ENCODE data around the gene SORL1.

SORL1 gene

DNA sequence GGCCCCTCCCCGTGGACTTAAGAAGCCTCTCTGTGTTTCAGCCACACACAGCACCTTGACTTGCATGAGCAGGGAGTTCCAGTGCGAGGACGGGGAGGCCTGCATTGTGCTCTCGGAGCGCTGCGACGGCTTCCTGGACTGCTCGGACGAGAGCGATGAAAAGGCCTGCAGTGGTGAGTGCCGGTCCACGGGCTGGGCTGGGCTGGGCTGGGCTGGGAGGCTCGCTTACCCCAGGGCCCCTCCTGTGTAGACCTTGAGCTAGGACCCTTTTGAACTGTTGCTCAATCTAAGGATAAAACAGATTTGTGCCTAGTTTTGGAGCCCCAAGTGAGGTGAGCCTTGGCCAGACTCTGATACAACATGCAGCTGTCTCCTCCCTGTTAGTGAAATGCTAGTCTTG lies 152.0 kb downstream of the SORL1 start:
- TF ChIP-seq, protein P1, sequence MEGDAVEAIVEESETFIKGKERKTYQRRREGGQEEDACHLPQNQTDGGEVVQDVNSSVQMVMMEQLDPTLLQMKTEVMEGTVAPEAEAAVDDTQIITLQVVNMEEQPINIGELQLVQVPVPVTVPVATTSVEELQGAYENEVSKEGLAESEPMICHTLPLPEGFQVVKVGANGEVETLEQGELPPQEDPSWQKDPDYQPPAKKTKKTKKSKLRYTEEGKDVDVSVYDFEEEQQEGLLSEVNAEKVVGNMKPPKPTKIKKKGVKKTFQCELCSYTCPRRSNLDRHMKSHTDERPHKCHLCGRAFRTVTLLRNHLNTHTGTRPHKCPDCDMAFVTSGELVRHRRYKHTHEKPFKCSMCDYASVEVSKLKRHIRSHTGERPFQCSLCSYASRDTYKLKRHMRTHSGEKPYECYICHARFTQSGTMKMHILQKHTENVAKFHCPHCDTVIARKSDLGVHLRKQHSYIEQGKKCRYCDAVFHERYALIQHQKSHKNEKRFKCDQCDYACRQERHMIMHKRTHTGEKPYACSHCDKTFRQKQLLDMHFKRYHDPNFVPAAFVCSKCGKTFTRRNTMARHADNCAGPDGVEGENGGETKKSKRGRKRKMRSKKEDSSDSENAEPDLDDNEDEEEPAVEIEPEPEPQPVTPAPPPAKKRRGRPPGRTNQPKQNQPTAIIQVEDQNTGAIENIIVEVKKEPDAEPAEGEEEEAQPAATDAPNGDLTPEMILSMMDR (conservative IDR thresholded peaks at IDR 0.05; ENCODE audit: low read depth, low read length): no peak
- no peak for DNase-seq (ENCODE audit: low read depth)
- H3K4me3 ChIP-seq (ENCODE audit: low read depth, low read length): no peak overlapping the region

GRCh38 chr11:121606354-121606753 lies 154.2 kb downstream of the SORL1 start:
- TF ChIP-seq, protein P1 (conservative IDR thresholded peaks at IDR 0.05; ENCODE audit: low read depth, low read length): no peak
- no peak for DNase-seq (ENCODE audit: low read depth)

DNA sequence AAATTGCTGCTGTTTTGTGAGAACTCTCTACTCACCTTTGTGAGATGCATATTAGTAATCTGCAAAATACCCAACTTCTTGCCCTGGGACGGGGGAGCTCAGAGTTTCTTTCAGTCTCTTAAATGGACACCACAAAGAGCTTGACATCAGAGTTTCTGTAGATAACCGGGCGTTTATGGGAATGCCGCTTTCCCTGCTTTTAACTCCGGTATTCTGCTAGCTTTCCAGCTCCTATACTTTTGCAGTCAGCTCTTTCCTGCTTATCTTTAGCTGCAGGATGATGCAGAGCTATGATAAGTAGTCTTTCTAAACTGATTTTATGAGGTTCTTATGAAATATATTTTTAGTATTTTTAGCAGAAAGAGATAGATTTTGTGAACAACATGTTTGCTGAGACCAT lies 155.2 kb downstream of the SORL1 start:
- H3K4me3 ChIP-seq (ENCODE audit: low read depth, low read length): no peak overlapping the region
- DNase-seq (ENCODE audit: low read depth): no peak
- TF ChIP-seq, protein P1 (conservative IDR thresholded peaks at IDR 0.05; ENCODE audit: low read depth, low read length): no peak

More at GRCh38 chr11:121606354-121606753, 154.2 kb downstream of the SORL1 start:
- no peak overlapping the region for H3K4me3 ChIP-seq (ENCODE audit: low read depth, low read length)

DNA sequence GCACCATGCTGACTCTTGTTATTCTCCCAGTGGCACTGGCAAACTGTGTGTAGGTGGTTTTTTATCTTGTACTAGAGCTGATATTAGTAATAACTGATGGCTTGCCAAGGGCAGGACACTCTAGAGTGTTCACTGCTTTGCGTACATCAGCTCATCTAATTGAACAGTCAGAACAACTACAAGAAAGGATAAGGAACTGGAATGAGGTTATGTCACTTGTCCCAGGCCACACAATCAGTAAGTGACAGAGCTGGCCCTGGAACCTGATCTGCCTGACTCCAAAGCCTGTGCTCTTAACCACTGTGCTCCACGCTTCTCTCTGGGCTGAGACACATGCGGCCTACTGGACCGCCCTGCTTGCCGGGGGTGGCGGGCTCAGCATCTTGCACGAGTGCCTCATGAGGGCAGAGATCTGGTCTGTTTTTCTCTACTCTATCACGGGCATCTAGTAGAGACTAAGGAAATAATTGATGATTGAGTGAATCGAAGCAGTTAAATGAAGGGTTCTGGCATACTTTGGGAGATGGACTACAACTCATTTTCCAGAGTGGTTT lies 156.5 kb downstream of the SORL1 start:
- no peak for DNase-seq (ENCODE audit: low read depth)
- no peak overlapping the region for H3K4me3 ChIP-seq (ENCODE audit: low read depth, low read length)
- TF ChIP-seq, protein P1 (conservative IDR thresholded peaks at IDR 0.05; ENCODE audit: low read depth, low read length): no peak

GRCh38 chr11:121610706-121611105 lies 158.6 kb downstream of the SORL1 start:
- TF ChIP-seq, protein P1 (conservative IDR thresholded peaks at IDR 0.05; ENCODE audit: low read depth, low read length): no peak
- no peak for DNase-seq (ENCODE audit: low read depth)
- no peak overlapping the region for H3K4me3 ChIP-seq (ENCODE audit: low read depth, low read length)

GRCh38 chr11:121611242-121611641 lies 159.1 kb downstream of the SORL1 start:
- no peak for DNase-seq (ENCODE audit: low read depth)
- H3K4me3 ChIP-seq (ENCODE audit: low read depth, low read length): no peak overlapping the region
- TF ChIP-seq, protein P1 (conservative IDR thresholded peaks at IDR 0.05; ENCODE audit: low read depth, low read length): no peak

DNA sequence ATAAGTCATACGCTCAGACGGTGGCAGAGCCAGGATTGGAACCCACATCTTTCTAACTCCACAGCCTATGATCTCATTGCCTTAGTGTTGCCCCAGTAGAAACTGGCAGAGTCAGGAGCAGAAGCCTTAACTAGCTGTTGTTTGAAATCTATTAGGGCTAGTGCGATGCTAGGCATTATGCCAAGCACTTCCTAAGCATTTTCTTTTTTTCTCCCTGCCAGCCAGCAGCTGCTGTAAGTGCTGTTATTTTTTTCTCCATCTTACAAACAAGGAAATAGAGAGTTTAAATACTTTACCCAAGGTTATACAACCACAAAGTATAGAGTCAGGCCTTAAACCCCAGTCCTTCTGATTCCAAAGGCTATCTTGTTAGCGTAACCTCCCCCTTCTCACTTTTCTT lies 161.6 kb downstream of the SORL1 start:
- no peak for DNase-seq (ENCODE audit: low read depth)
- no peak overlapping the region for H3K4me3 ChIP-seq (ENCODE audit: low read depth, low read length)
- TF ChIP-seq, protein P1 (conservative IDR thresholded peaks at IDR 0.05; ENCODE audit: low read depth, low read length): no peak
